Neural crest cell (in vitro differentiated cells): Measurements from ENCODE around the gene HM13. TPM values are rescaled to one million over a fixed set of nuclear protein-coding genes. Genes with fewer than 3 reads are reported as not detected.

Experiments used
- DNase-seq: peaks from one replicate; pipeline ENCODE4 v3.0.0; 2021; ENCODE audit warnings: low read depth, mixed read lengths, low spot score
- H3K27ac Mint-ChIP-seq: one replicate; pipeline ENCODE4 v1.8.0; 2021; ENCODE audit warnings: mild to moderate bottlenecking, mixed read lengths; ENCODE audit not compliant: unreplicated experiment
- H3K27me3 Mint-ChIP-seq: 2 replicates; pipeline ENCODE4 v1.8.0; 2021; ENCODE audit warnings: low read depth, mild to moderate bottlenecking, mixed read lengths
- H3K36me3 Mint-ChIP-seq: 2 replicates; pipeline ENCODE4 v1.8.0; 2021; ENCODE audit warnings: low read depth, mild to moderate bottlenecking, mixed read lengths
- H3K4me1 Mint-ChIP-seq: 2 replicates; pipeline ENCODE4 v1.8.0; 2021; ENCODE audit warnings: mixed read lengths
- H3K4me3 Mint-ChIP-seq: one replicate; pipeline ENCODE4 v1.8.0; 2021; ENCODE audit warnings: mild to moderate bottlenecking, mixed read lengths
- H3K9me3 Mint-ChIP-seq: 2 replicates; pipeline ENCODE4 v1.8.0; 2021; ENCODE audit warnings: mixed read lengths
- CTCF ChIP-seq: fragments of 200-600 bp; sonication (generic); conservative IDR thresholded peaks from 2 replicates; pipeline ENCODE4 v1.5.0; 2021; ENCODE audit warnings: antibody characterized with exemption, mild to moderate bottlenecking
- total RNA-seq: library from RNA; stranded (reverse); gene quantifications from 2 replicates; pipeline ENCODE4 v1.2.1, GENCODE V29; 2021

HM13 gene
- total RNA-seq, 1 donor from 2014 or later, result 179 TPM

DNA sequence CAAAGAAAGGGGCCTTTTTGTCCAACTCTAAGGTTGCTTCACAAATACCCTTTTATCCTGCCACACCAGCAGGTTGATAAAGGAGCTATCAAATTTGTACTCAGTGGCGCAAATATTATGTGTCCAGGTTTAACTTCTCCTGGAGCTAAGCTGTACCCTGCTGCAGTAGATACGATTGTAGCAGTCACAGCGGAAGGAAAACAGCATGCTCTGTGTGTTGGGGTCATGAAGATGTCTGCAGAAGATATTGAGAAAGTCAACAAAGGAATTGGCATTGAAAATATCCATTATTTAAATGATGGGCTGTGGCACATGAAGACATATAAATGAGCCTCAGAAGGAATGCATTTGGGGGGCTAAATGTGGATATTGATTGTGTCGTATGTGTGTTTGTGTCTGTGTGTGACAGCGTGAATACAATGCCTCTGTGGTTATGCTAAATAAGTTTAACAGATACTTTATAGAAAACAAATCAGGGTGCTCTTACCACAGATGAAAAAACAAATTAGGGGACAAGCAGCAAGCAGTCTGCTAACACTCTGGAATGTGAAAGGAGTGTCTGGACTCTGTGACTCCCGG lies 33.6 kb downstream of the HM13 start:
- Mint-ChIP-seq H3K36me3 (peaks cover 13% of the 10 kb centered on the region), H3K4me1 (peaks cover 33% of the 10 kb centered on the region), H3K9me3 (no peaks in the 10 kb centered on the region), H3K27me3 (no peaks in the 10 kb centered on the region), H3K4me3 (peak overlapping the region; percentile 95), H3K27ac (peak overlapping the region; percentile 99)
- no peak for DNase-seq
- no peak for TF ChIP-seq CTCF

- Mint-ChIP-seq H3K9me3 (no peaks in the 10 kb centered on the region), H3K27ac (peak overlapping the region; percentile 9), H3K36me3 (peaks cover 13% of the 10 kb centered on the region), H3K4me3 (peak overlapping the region; percentile 95), H3K27me3 (no peaks in the 10 kb centered on the region), H3K4me1 (peaks cover 30% of the 10 kb centered on the region)
- TF ChIP-seq CTCF, result no peak
- DNase-seq, result no peak
These were observed 34.7 kb downstream of the HM13 start for GRCh38 chr20:31548820-31549512.

DNA sequence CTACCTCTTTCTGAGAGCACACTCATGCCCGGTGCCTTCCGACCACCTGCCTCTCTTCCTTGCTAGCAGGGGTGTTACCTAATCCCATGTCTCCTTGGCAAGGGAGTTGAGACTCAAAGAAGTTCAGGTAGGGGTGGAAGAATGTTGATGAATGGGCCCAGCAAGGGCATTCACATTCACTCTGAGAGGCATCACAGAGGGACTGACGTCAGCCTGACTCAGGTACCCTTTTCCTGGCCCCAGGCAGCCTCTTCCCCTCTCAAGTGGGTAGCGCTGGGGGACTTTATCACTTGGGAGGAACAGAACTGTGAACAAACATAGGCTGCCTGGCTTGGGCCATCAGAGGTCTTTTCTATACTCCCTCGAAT lies 35.3 kb downstream of the HM13 start:
- Mint-ChIP-seq H3K9me3 (no peaks in the 10 kb centered on the region), H3K27ac (no peak overlapping the region), H3K27me3 (no peaks in the 10 kb centered on the region), H3K4me1 (peaks cover 25% of the 10 kb centered on the region), H3K36me3 (peaks cover 13% of the 10 kb centered on the region), H3K4me3 (peak overlapping the region; percentile 56)
- no peak for DNase-seq
- no peak for TF ChIP-seq CTCF

DNA sequence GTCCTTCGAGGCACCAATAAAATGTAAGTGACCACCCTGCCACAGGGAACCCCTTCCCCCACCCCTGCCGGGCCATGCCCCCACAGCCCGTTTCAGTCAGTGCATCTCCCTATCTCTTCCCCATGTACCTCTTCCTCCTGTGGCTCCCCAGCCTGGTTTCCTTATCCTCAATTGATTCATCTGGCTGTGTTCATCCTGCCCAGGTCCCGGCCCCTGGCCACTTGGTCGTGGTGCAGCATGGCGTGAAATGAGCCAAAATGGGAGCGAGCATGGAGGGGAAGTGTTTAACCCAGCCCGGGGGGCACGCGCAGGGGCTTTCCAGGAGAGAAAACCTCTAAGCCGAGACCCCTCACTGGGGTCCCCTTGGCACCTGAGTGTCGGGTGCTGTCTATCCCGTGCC lies 35.9 kb downstream of the HM13 start:
- H3K27ac Mint-ChIP-seq, result peak overlapping the region; percentile 81
- TF ChIP-seq CTCF, result no peak
- DNase-seq, result no peak
- H3K4me3 Mint-ChIP-seq, result peak overlapping the region; percentile 56
- H3K27me3 Mint-ChIP-seq, result no peaks in the 10 kb centered on the region
- H3K4me1 Mint-ChIP-seq, result peaks cover 24% of the 10 kb centered on the region
- H3K9me3 Mint-ChIP-seq, result no peaks in the 10 kb centered on the region
- peaks cover 13% of the 10 kb centered on the region for H3K36me3 Mint-ChIP-seq

GRCh38 chr20:31551163-31552081 lies 37.2 kb downstream of the HM13 start:
- Mint-ChIP-seq H3K36me3 (peaks cover 13% of the 10 kb centered on the region), H3K4me3 (no peak overlapping the region), H3K4me1 (peaks cover 19% of the 10 kb centered on the region), H3K9me3 (no peaks in the 10 kb centered on the region), H3K27me3 (no peaks in the 10 kb centered on the region), H3K27ac (no peak overlapping the region)
- TF ChIP-seq CTCF, result no peak
- no peak for DNase-seq
